Smooth muscle cell (in vitro differentiated cells): ENCODE data around the gene TLCD5. TPM values are rescaled to one million over a fixed set of nuclear protein-coding genes. Genes with fewer than 3 reads are reported as not detected.

Experiments
- DNase-seq: peaks from one replicate; lab custom pipeline; 2025; ENCODE audit not compliant: unreplicated experiment; lab: John Stamatoyannopoulos, UW
- H2AFZ ChIP-seq: fragments of 200-600 bp; sonication (generic); 2 replicates; pipeline ENCODE4 v1.6.0; 2016; ENCODE audit warnings: antibody characterized with exemption, low read depth, mild to moderate bottlenecking
- H3F3A ChIP-seq: fragments of 200-600 bp; sonication (generic); 2 replicates; pipeline ENCODE4 v1.6.0; 2017; ENCODE audit warnings: antibody characterized with exemption, low read depth
- H3K27ac ChIP-seq: fragments of 200-600 bp; sonication (generic); 2 replicates; pipeline ENCODE4 v1.5.1; 2016; ENCODE audit warnings: low read depth, mild to moderate bottlenecking
- H3K27me3 ChIP-seq: fragments of 200-600 bp; sonication (generic); 2 replicates; pipeline ENCODE4 v1.6.1; 2016; ENCODE audit warnings: low read depth, mild to moderate bottlenecking
- H3K36me3 ChIP-seq: fragments of 200-600 bp; sonication (generic); 2 replicates; pipeline ENCODE4 v1.5.1; 2016; ENCODE audit warnings: low read depth
- H3K4me1 ChIP-seq: fragments of 200-600 bp; sonication (generic); 2 replicates; pipeline ENCODE4 v1.5.1; 2016; ENCODE audit warnings: low read depth
- H3K4me2 ChIP-seq: fragments of 200-600 bp; sonication (generic); 2 replicates; pipeline ENCODE4 v1.6.0; 2016; ENCODE audit warnings: mild to moderate bottlenecking
- H3K4me3 ChIP-seq: fragments of 200-600 bp; sonication (generic); 2 replicates; pipeline ENCODE4 v1.5.1; 2016; ENCODE audit warnings: mild to moderate bottlenecking
- H3K79me2 ChIP-seq: fragments of 200-600 bp; sonication (generic); 2 replicates; pipeline ENCODE4 v1.6.0; 2016; ENCODE audit warnings: low read depth, mild to moderate bottlenecking
- H3K9ac ChIP-seq: fragments of 200-600 bp; sonication (generic); 2 replicates; pipeline ENCODE4 v1.6.0; 2016; ENCODE audit warnings: low read depth
- H3K9me3 ChIP-seq: fragments of 200-600 bp; sonication (generic); replicated peaks from 2 replicates; pipeline ENCODE4 v1.5.1; 2016; ENCODE audit warnings: low read depth
- H4K20me1 ChIP-seq: fragments of 200-600 bp; sonication (generic); 2 replicates; pipeline ENCODE4 v1.6.0; 2016; ENCODE audit warnings: low read depth
- CTCF ChIP-seq: fragments of 200-600 bp; sonication (generic); IDR thresholded peaks from 2 replicates; pipeline ENCODE4 v1.5.1; 2017; ENCODE audit warnings: borderline replicate concordance, mild to moderate bottlenecking, antibody characterized with exemption; ENCODE audit not compliant: insufficient read depth, poor library complexity, severe bottlenecking
- WGBS: methylation state at CpG from one replicate; pipeline ENCODE4 v1.1.7; 2016; ENCODE audit warnings: low lambda C conversion rate; 5-methylcytosine and 5-hydroxymethylcytosine counted together
- polyA plus RNA-seq: library from polyadenylated mRNA; unstranded; fragments of >200 nt; fragmentation: Nextera tagmentation; extraction: Ambion mirVana; gene quantifications from 2 replicates; pipeline ENCODE4 v1.2.1, GENCODE V29; 2016
- total RNA-seq: library from RNA; depleted of rRNA; stranded (reverse); fragments of >200 nt; gene quantifications from 2 replicates; pipeline ENCODE4 v1.2.3, GENCODE V29; 2014

TLCD5 gene
- total and polyA plus RNA-seq, 2 experiments from 2014 or later = 6.0 to 6.6 TPM

GRCh38 chr11:120317689-120318480 is 7.2 kb upstream of the TLCD5 start:
- H4K20me1 ChIP-seq = no peaks in the 10 kb centered on the region
- no peak for TF ChIP-seq CTCF
- no peaks in the 10 kb centered on the region for H3K79me2 ChIP-seq
- no peak for DNase-seq
- H3K36me3 ChIP-seq = no peaks in the 10 kb centered on the region
- H3K4me1 ChIP-seq = peaks cover 2% of the 10 kb centered on the region
- no peak overlapping the region for H3K4me3 ChIP-seq
- no peaks in the 10 kb centered on the region for H3K27me3 ChIP-seq
- H3K27ac ChIP-seq = no peak overlapping the region
- WGBS = 94% methylated on average over 10 of the region's 10 CpGs
- H3K9ac ChIP-seq = no peak overlapping the region
- H3F3A ChIP-seq = no peaks in the 10 kb centered on the region
- no peaks in the 10 kb centered on the region for H3K9me3 ChIP-seq
- no peak overlapping the region for H3K4me2 ChIP-seq
- no peak overlapping the region for H2AFZ ChIP-seq

GRCh38 chr11:120318906-120319305 is 6.2 kb upstream of the TLCD5 start:
- H3K79me2 ChIP-seq = no peaks in the 10 kb centered on the region
- no peak overlapping the region for H3K4me3 ChIP-seq
- H3K9ac ChIP-seq = no peak overlapping the region
- no peaks in the 10 kb centered on the region for H4K20me1 ChIP-seq
- TF ChIP-seq CTCF = no peak
- H2AFZ ChIP-seq = no peak overlapping the region
- no peaks in the 10 kb centered on the region for H3K9me3 ChIP-seq
- no peaks in the 10 kb centered on the region for H3K36me3 ChIP-seq
- H3K27ac ChIP-seq = no peak overlapping the region
- H3F3A ChIP-seq = no peaks in the 10 kb centered on the region
- peaks cover 2% of the 10 kb centered on the region for H3K4me1 ChIP-seq
- 89% methylated on average over 4 of the region's 4 CpGs for WGBS
- H3K27me3 ChIP-seq = no peaks in the 10 kb centered on the region
- no peak overlapping the region for H3K4me2 ChIP-seq
- DNase-seq = no peak

- no peaks in the 10 kb centered on the region for H3K36me3 ChIP-seq
- peak overlapping the region; percentile 94 for H3K4me2 ChIP-seq
- H3K79me2 ChIP-seq = peaks cover 21% of the 10 kb centered on the region
- peaks cover 23% of the 10 kb centered on the region for H3F3A ChIP-seq
- TF ChIP-seq CTCF = no peak
- no peak for DNase-seq
- no peaks in the 10 kb centered on the region for H3K9me3 ChIP-seq
- H3K9ac ChIP-seq = peak overlapping the region; percentile 84
- peaks cover 1% of the 10 kb centered on the region for H4K20me1 ChIP-seq
- WGBS = 78% methylated on average over 3 of the region's 3 CpGs
- peak overlapping the region; percentile 98 for H3K4me3 ChIP-seq
- peaks cover 22% of the 10 kb centered on the region for H3K4me1 ChIP-seq
- H2AFZ ChIP-seq = no peak overlapping the region
- H3K27me3 ChIP-seq = no peaks in the 10 kb centered on the region
- peak overlapping the region; percentile 74 for H3K27ac ChIP-seq
Observed at GRCh38 chr11:120326228-120326627, 1.1 kb downstream of the TLCD5 start.

- H3K36me3 ChIP-seq = no peaks in the 10 kb centered on the region
- H3K79me2 ChIP-seq = peaks cover 21% of the 10 kb centered on the region
- no peak for TF ChIP-seq CTCF
- H3K4me3 ChIP-seq = peak overlapping the region; percentile 98
- WGBS = 38% methylated on average over 4 of the region's 4 CpGs
- peaks cover 26% of the 10 kb centered on the region for H3K4me1 ChIP-seq
- peak overlapping the region; percentile 94 for H3K4me2 ChIP-seq
- H2AFZ ChIP-seq = no peak overlapping the region
- no peaks in the 10 kb centered on the region for H3K27me3 ChIP-seq
- H3K9ac ChIP-seq = no peak overlapping the region
- DNase-seq = no peak
- H3K27ac ChIP-seq = peak overlapping the region; percentile 74
- peaks cover 28% of the 10 kb centered on the region for H3F3A ChIP-seq
- H3K9me3 ChIP-seq = no peaks in the 10 kb centered on the region
- H4K20me1 ChIP-seq = peaks cover 3% of the 10 kb centered on the region
Observed at GRCh38 chr11:120326845-120327281, 1.8 kb downstream of the TLCD5 start.
